GM23248 (cell line): ENCODE results near the gene CNR1. TPM values are rescaled to one million over a fixed set of nuclear protein-coding genes. Genes with fewer than 3 reads are reported as not detected.

Source experiments
- DNase-seq: peaks from one replicate; pipeline ENCODE4 v3.0.0-alpha.2; 2015
- H2AFZ ChIP-seq: fragments of 200-600 bp; sonication (generic); 2 replicates; pipeline ENCODE4 v1.6.1; 2016; ENCODE audit warnings: antibody characterized with exemption
- H3F3A ChIP-seq: fragments of 200-600 bp; sonication (generic); 2 replicates; pipeline ENCODE4 v1.6.1; 2016; ENCODE audit warnings: mild to moderate bottlenecking, antibody characterized with exemption, mixed run types; ENCODE audit not compliant: insufficient read depth
- H3K27ac ChIP-seq: fragments of 200-600 bp; sonication (generic); 2 replicates; pipeline ENCODE4 v1.5.1; 2016; ENCODE audit warnings: mild to moderate bottlenecking
- H3K27me3 ChIP-seq: fragments of 200-600 bp; sonication (generic); replicated peaks from 2 replicates; pipeline ENCODE4 v1.6.1; 2016; ENCODE audit warnings: mild to moderate bottlenecking; ENCODE audit not compliant: insufficient read depth
- H3K36me3 ChIP-seq: fragments of 200-600 bp; sonication (generic); 2 replicates; pipeline ENCODE4 v1.6.1; 2016; ENCODE audit warnings: low read depth, mild to moderate bottlenecking
- H3K4me1 ChIP-seq: fragments of 200-600 bp; sonication (generic); 2 replicates; pipeline ENCODE4 v1.6.1; 2016; ENCODE audit warnings: mild to moderate bottlenecking; ENCODE audit not compliant: insufficient read depth
- H3K4me2 ChIP-seq: fragments of 200-600 bp; sonication (generic); one replicate; pipeline ENCODE4 v1.6.1; 2016; ENCODE audit warnings: mild to moderate bottlenecking; ENCODE audit not compliant: unreplicated experiment
- H3K4me3 ChIP-seq: fragments of 200-600 bp; sonication (generic); 2 replicates; pipeline ENCODE4 v1.5.1; 2016; ENCODE audit warnings: mild to moderate bottlenecking
- H3K79me2 ChIP-seq: fragments of 200-600 bp; sonication (generic); 2 replicates; pipeline ENCODE4 v1.6.1; 2016; ENCODE audit warnings: mild to moderate bottlenecking; ENCODE audit not compliant: insufficient read depth
- H3K9ac ChIP-seq: fragments of 200-600 bp; sonication (generic); 2 replicates; pipeline ENCODE4 v1.6.1; 2016; ENCODE audit warnings: mild to moderate bottlenecking
- H3K9me2 ChIP-seq: fragments of 200-600 bp; sonication (generic); 2 replicates; pipeline ENCODE4 v1.6.1; 2016; ENCODE audit warnings: mixed run types, mild to moderate bottlenecking, moderate library complexity; ENCODE audit not compliant: insufficient read depth
- H3K9me3 ChIP-seq: fragments of 200-600 bp; sonication (generic); one replicate; pipeline ENCODE4 v1.6.1; 2017; ENCODE audit warnings: low read depth
- H4K20me1 ChIP-seq: fragments of 200-600 bp; sonication (generic); 2 replicates; pipeline ENCODE4 v1.6.0; 2016; ENCODE audit not compliant: insufficient read depth
- EZH2 ChIP-seq: fragments of 200-600 bp; sonication (generic); IDR thresholded peaks from 2 replicates; pipeline ENCODE4 v1.6.1; 2018; ENCODE audit warnings: antibody characterized with exemption, mild to moderate bottlenecking; ENCODE audit not compliant: insufficient read depth, poor library complexity, severe bottlenecking
- EZH2phosphoT487 ChIP-seq: fragments of 200-600 bp; sonication (generic); IDR thresholded peaks from 2 replicates; pipeline ENCODE4 v1.6.1; 2018; ENCODE audit warnings: antibody characterized with exemption, moderate library complexity, mild to moderate bottlenecking, low read depth; ENCODE audit not compliant: insufficient read depth
- WGBS, 2 experiments: methylation state at CpG; one replicate each; pipeline ENCODE4 v1.1.6; 2015 to 2017; ENCODE audit warnings: low lambda C conversion rate in 2 of 2, low coverage in 1 of 2; ENCODE audit errors: missing lambda C conversion rate in 2 of 2; 5-methylcytosine and 5-hydroxymethylcytosine counted together
- in situ Hi-C: fragments of 300-500 bp; cut with MboI; formaldehyde crosslinking; loops from 2 replicates; pipeline ENCODE4 v1.15.0; 2020
- polyA plus RNA-seq: library from polyadenylated mRNA; unstranded; fragments of >200 nt; fragmentation: Nextera tagmentation; extraction: Ambion mirVana; gene quantifications from 2 replicates; pipeline ENCODE4 v1.2.1, GENCODE V29; 2016
- total RNA-seq: library from RNA; depleted of rRNA; stranded (reverse); fragments of >200 nt; shearing (Covaris generic); gene quantifications from 2 replicates; pipeline ENCODE4 v1.2.3, GENCODE V29; 2014

The CNR1 gene
- total and polyA plus RNA-seq, 2 experiments from 2014 or later: not detected

DNA sequence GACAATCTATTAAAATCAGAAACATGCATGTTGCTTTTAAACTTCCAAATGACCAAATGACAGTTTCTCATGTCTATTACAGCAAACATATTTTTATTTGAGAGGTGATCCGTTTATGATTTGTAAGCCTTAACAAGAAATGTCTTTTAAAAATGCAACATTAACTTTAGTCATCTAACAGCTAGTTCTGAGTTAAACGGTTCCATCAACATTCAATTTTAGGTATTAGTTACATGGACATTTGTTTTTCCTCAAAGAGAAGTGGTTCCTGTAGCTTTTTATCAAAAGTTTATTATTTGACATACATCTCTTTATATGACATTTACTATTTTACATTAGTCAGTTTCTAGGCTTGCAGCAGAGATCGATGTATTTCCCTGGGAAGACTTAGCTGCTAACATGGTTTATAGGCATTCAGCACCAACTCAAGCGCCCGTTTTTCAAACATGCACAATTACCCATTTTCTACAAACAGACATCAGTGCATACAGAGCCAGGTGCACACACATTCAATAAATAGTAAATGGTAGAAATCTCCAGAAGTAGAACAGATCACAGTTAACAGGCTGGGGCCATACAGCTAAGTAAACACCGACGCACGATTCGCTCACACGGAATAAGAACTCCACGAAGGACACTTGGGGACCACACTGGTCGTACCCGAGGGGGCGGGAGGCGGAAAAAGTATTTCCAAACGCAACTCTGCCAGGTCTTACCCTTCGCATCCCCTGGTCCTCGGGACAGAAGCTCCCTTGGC lies 882 bp downstream of the CNR1 start:
- peak overlapping the region; percentile 81 for H2AFZ ChIP-seq
- peaks cover 79% of the 10 kb centered on the region for H3K27me3 ChIP-seq
- H3K9me2 ChIP-seq: no peaks in the 10 kb centered on the region
- H4K20me1 ChIP-seq: no peaks in the 10 kb centered on the region
- H3K36me3 ChIP-seq: no peaks in the 10 kb centered on the region
- TF ChIP-seq EZH2phosphoT487 (no peak), EZH2 (no peak)
- peak; percentile 12 for DNase-seq
- H3K4me1 ChIP-seq: no peaks in the 10 kb centered on the region
- peak overlapping the region; percentile 64 for H3K4me3 ChIP-seq
- H3K9ac ChIP-seq: no peak overlapping the region
- no peak overlapping the region for H3K27ac ChIP-seq
- in situ Hi-C loops: no loop called here
- WGBS, 2 experiments: 10% methylated on average over 18 of the region's 18 CpGs
- no peaks in the 10 kb centered on the region for H3F3A ChIP-seq
- H3K4me2 ChIP-seq: peak overlapping the region; percentile 80
- no peaks in the 10 kb centered on the region for H3K9me3 ChIP-seq
- no peaks in the 10 kb centered on the region for H3K79me2 ChIP-seq

DNA sequence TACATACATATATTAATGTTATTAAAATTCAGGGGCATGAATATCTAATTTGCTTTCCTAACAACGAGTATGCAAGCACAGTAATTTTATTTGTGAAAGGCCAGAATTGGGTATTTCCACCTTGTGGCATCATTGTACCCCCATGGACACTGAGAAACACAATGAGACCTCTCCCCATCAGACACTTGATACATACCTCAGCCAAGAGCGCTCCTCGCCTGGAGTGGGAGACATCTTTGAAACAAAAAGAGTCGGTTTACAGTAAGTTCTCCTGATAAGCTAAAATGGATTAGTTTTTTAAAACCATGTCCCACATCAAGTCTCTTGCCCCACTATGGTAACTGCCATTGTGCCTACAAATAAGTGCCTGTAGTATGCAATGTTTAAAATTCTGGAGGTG lies 2.1 kb downstream of the CNR1 start:
- Histone ChIP-seq H3K36me3 (no peaks in the 10 kb centered on the region), H3K27me3 (peaks cover 68% of the 10 kb centered on the region), H3K4me2 (no peak overlapping the region), H3K79me2 (no peaks in the 10 kb centered on the region), H4K20me1 (no peaks in the 10 kb centered on the region), H3K9me2 (no peaks in the 10 kb centered on the region), H3K4me1 (no peaks in the 10 kb centered on the region), H3F3A (no peaks in the 10 kb centered on the region), H3K9ac (no peak overlapping the region), H3K9me3 (no peaks in the 10 kb centered on the region), H3K4me3 (no peak overlapping the region), H2AFZ (no peak overlapping the region), H3K27ac (no peak overlapping the region)
- in situ Hi-C loops: no loop called here
- WGBS, 2 experiments: 68 to 69% methylated on average over 4 of the region's 4 CpGs
- no peak for TF ChIP-seq EZH2
- no peak for TF ChIP-seq EZH2phosphoT487
- no peak for DNase-seq

DNA sequence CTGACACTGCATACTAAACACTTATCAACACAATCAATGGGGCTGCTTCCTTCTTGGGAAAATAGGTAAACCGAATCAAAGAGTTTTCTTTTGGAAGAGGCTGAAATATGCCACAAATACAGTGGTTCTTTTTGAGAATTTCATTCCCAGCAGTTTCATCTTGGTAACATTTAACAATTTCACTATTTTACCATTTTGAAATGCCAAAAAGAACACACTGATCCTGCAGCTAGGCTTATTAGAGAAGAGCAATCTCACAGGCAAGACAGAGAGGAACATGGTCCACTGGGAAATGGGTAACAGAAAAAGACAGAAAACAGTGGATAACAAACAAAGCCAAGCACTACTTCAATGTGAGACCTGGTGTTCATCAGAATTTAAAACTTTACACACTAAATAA lies 2.5 kb downstream of the CNR1 start:
- no peaks in the 10 kb centered on the region for H3K9me3 ChIP-seq
- H3K27me3 ChIP-seq: peaks cover 65% of the 10 kb centered on the region
- no peaks in the 10 kb centered on the region for H3K36me3 ChIP-seq
- H4K20me1 ChIP-seq: no peaks in the 10 kb centered on the region
- H3K27ac ChIP-seq: no peak overlapping the region
- H3K9ac ChIP-seq: no peak overlapping the region
- H3K4me1 ChIP-seq: no peaks in the 10 kb centered on the region
- 80 to 88% methylated on average over 1 of the region's 1 CpG for WGBS, 2 experiments
- no peaks in the 10 kb centered on the region for H3K79me2 ChIP-seq
- no peak overlapping the region for H2AFZ ChIP-seq
- H3K9me2 ChIP-seq: no peaks in the 10 kb centered on the region
- no peak for DNase-seq
- in situ Hi-C loops: no loop called here
- H3K4me3 ChIP-seq: no peak overlapping the region
- no peak overlapping the region for H3K4me2 ChIP-seq
- H3F3A ChIP-seq: no peaks in the 10 kb centered on the region
- TF ChIP-seq EZH2phosphoT487 (no peak), EZH2 (no peak)

DNA sequence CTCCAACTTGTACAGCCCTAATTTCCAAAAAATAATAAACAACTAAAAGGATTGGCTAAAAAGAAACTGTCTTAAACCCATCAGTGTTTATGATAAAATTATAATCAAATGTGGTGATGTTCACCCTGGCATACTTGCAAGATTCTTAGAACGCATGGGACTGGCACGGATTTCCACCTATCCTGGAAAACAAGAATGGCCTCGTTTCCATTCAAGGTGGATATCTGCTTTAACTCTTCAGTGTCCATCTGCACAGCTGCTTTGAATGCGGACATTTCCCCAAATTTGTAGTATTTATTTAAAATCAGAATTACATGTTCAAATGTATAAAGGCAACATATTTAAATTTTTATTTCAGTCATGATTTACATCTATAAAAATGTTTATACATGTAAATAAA lies 4.2 kb downstream of the CNR1 start:
- no peaks in the 10 kb centered on the region for H3F3A ChIP-seq
- no peaks in the 10 kb centered on the region for H3K36me3 ChIP-seq
- WGBS, 2 experiments: 33 to 42% methylated on average over 4 of the region's 4 CpGs
- H3K27ac ChIP-seq: no peak overlapping the region
- H3K9ac ChIP-seq: no peak overlapping the region
- no peaks in the 10 kb centered on the region for H3K9me3 ChIP-seq
- H3K4me3 ChIP-seq: no peak overlapping the region
- no peaks in the 10 kb centered on the region for H3K4me1 ChIP-seq
- in situ Hi-C loops: no loop called here
- peaks cover 50% of the 10 kb centered on the region for H3K27me3 ChIP-seq
- no peak for TF ChIP-seq EZH2
- no peak for TF ChIP-seq EZH2phosphoT487
- H4K20me1 ChIP-seq: no peaks in the 10 kb centered on the region
- no peaks in the 10 kb centered on the region for H3K79me2 ChIP-seq
- no peak overlapping the region for H2AFZ ChIP-seq
- DNase-seq: no peak
- H3K4me2 ChIP-seq: no peak overlapping the region
- H3K9me2 ChIP-seq: no peaks in the 10 kb centered on the region
